Measurements from ENCODE around the gene DMAC2L. TPM values are rescaled to one million over a fixed set of nuclear protein-coding genes. Genes with fewer than 3 reads are reported as not detected.

DMAC2L gene
- total RNA-seq, 1 experiment from 2014 or later: 14.0 TPM

GRCh38 chr14:50262865-50263264 lies 49.3 kb upstream of the DMAC2L start (continued):
- TF ChIP-seq ATF2 (CRISPR knock-in tag; IDR thresholded peaks at IDR 0.05; ENCODE audit: borderline replicate concordance, low read depth) (no peak), MYBL2 (CRISPR knock-in tag; IDR thresholded peaks at IDR 0.05) (no peak), FOXP4 (CRISPR knock-in tag; IDR thresholded peaks at IDR 0.05) (no peak), RELA (CRISPR knock-in tag; IDR thresholded peaks at IDR 0.05; ENCODE audit: borderline replicate concordance) (no peak)

- no peaks in the 10 kb centered on the region for H3K4me1 Mint-ChIP-seq
- ChIA-PET CTCF (no interaction called here), POLR2A (no interaction called here)
- no peak for ATAC-seq
- H3K36me3 Mint-ChIP-seq: peaks cover 8% of the 10 kb centered on the region
- H3K9me3 Mint-ChIP-seq: no peaks in the 10 kb centered on the region
- no peak for DNase-seq (ENCODE audit: low spot score)
- peak overlapping the region; percentile 14; the same call in 1 of the 2 replicates for H3K27ac Mint-ChIP-seq
- H3K4me3 Mint-ChIP-seq: no peak overlapping the region
- no peaks in the 10 kb centered on the region for H3K27me3 Mint-ChIP-seq (ENCODE audit: low read depth)
- TF ChIP-seq FOXJ3 (CRISPR knock-in tag; IDR thresholded peaks at IDR 0.05; ENCODE audit: borderline replicate concordance) (no peak), NR2C2 (CRISPR knock-in tag; IDR thresholded peaks at IDR 0.05) (no peak), ZSCAN18 (CRISPR knock-in tag; IDR thresholded peaks at IDR 0.05) (no peak), MAX (CRISPR knock-in tag; IDR thresholded peaks at IDR 0.05) (no peak), ZNF281 (CRISPR knock-in tag; IDR thresholded peaks at IDR 0.05) (no peak), CTCF (IDR thresholded peaks at IDR 0.05) (no peak), ELF4 (CRISPR knock-in tag; IDR thresholded peaks at IDR 0.05; ENCODE audit: low read depth) (no peak), ZNF219 (CRISPR knock-in tag; IDR thresholded peaks at IDR 0.05; ENCODE audit: borderline replicate concordance) (no peak)
Measured at GRCh38 chr14:50263321-50263720, 48.8 kb upstream of the DMAC2L start.

GRCh38 chr14:50265029-50265428 lies 47.1 kb upstream of the DMAC2L start:
- H3K4me3 Mint-ChIP-seq: no peak overlapping the region
- DNase-seq (ENCODE audit: low spot score) (no peak), ATAC-seq (no peak)
- peaks cover 18% of the 10 kb centered on the region for H3K36me3 Mint-ChIP-seq
- H3K9me3 Mint-ChIP-seq: no peaks in the 10 kb centered on the region
- CTCF ChIA-PET: no interaction called here
- H3K4me1 Mint-ChIP-seq: no peaks in the 10 kb centered on the region
- H3K27ac Mint-ChIP-seq: no peak overlapping the region
- H3K27me3 Mint-ChIP-seq (ENCODE audit: low read depth): no peaks in the 10 kb centered on the region
- POLR2A ChIA-PET: no interaction called here
- TF ChIP-seq ZMAT4 (CRISPR knock-in tag; IDR thresholded peaks at IDR 0.05): no peak
- no peak for TF ChIP-seq ZNF512 (CRISPR knock-in tag; IDR thresholded peaks at IDR 0.05; ENCODE audit: borderline replicate concordance)
- no peak for TF ChIP-seq TEAD1 (CRISPR knock-in tag; IDR thresholded peaks at IDR 0.05)
- TF ChIP-seq KAT7 (CRISPR knock-in tag; IDR thresholded peaks at IDR 0.05; ENCODE audit: borderline replicate concordance): no peak
- no peak for TF ChIP-seq ZNF532 (CRISPR knock-in tag; IDR thresholded peaks at IDR 0.05; ENCODE audit: borderline replicate concordance)
